ENCODE results near the gene SOX30. TPM values are rescaled to one million over a fixed set of nuclear protein-coding genes. Genes with fewer than 3 reads are reported as not detected.

SOX30 gene

GRCh38 chr5:157581901-157582300 is 70.3 kb downstream of the SOX30 start:
- no peak overlapping the region for H2BK5ac ChIP-seq (ENCODE audit: low read length)
- no CpG with 5 or more reads among the region's 5 CpGs for WGBS, 2 donors (ENCODE audit: extremely low coverage in 2 of 2, insufficient read length in 2 of 2, insufficient replicate concordance in 1 of 2)
- DNase-seq (ENCODE audit: low spot score), result no peak

GRCh38 chr5:157578079-157578780 is 74.0 kb downstream of the SOX30 start:
- Histone ChIP-seq H2BK15ac (ENCODE audit: low read length) (no peak overlapping the region), H2BK12ac (ENCODE audit: low read length) (no peak overlapping the region), H3K18ac (ENCODE audit: low read length) (peak overlapping the region; percentile 78), H2AFZ (ENCODE audit: low read length) (no peak overlapping the region), H3K27ac (replicated peaks; ENCODE audit: low read length) (no peak overlapping the region), H2BK120ac (ENCODE audit: low read depth, low read length) (no peak overlapping the region), H3K14ac (ENCODE audit: low read length) (no peak overlapping the region), H3K4me2 (ENCODE audit: insufficient read depth, low read length, poor library complexity, severe bottlenecking) (no peak overlapping the region), H3K27me3 (ENCODE audit: control insufficient read depth in 3 of 3, insufficient read depth in 3 of 3, low read depth in 1 of 3, low read length in 3 of 3) (peaks cover 0 to 34% (median 0%) of the 10 kb centered on the region in 3 experiments), H4K91ac (ENCODE audit: low read depth, low read length, poor library complexity) (no peak overlapping the region), H3K36me3 (replicated peaks in 1 of 2; ENCODE audit: control insufficient read depth in 2 of 2, insufficient read depth in 2 of 2, low read length in 2 of 2) (no peaks in the 10 kb centered on the region), H3K9ac (ENCODE audit: low read depth, low read length, poor library complexity) (no peak overlapping the region), H3K4me3 (ENCODE audit: low read length in 2 of 2) (peak overlapping the region in 1 of 2 donors; percentile 1), H2BK5ac (ENCODE audit: low read length) (no peak overlapping the region), H3K4ac (ENCODE audit: low read length) (no peak overlapping the region), H3K4me1 (ENCODE audit: control insufficient read depth in 2 of 2, insufficient read depth in 1 of 2, low read depth in 1 of 2, low read length in 2 of 2) (peaks cover 0 to 10% of the 10 kb centered on the region in 2 donors), H2AK5ac (ENCODE audit: low read depth, low read length) (no peak overlapping the region), H4K8ac (ENCODE audit: low read depth, low read length) (no peak overlapping the region), H3K23ac (ENCODE audit: low read depth, low read length, poor library complexity) (no peak overlapping the region), H3K79me1 (ENCODE audit: low read depth, low read length) (peaks cover 5% of the 10 kb centered on the region), H3K9me3 (replicated peaks in 1 of 2; ENCODE audit: control insufficient read depth in 2 of 2, insufficient read depth in 1 of 2, low read depth in 1 of 2, low read length in 2 of 2) (no peaks in the 10 kb centered on the region)
- no CpG with 5 or more reads among the region's 6 CpGs for WGBS, 2 donors (ENCODE audit: extremely low coverage in 2 of 2, insufficient read length in 2 of 2, insufficient replicate concordance in 1 of 2)
- no peak for DNase-seq (ENCODE audit: low spot score)

More at GRCh38 chr5:157581901-157582300, 70.3 kb downstream of the SOX30 start:
- H3K4me3 ChIP-seq (ENCODE audit: low read length in 2 of 2), result no peak overlapping the region
- H2BK15ac ChIP-seq (ENCODE audit: low read length), result no peak overlapping the region
- H2BK12ac ChIP-seq (ENCODE audit: low read length), result no peak overlapping the region
- H3K4me2 ChIP-seq (ENCODE audit: insufficient read depth, low read length, poor library complexity, severe bottlenecking), result no peak overlapping the region
- no peak overlapping the region for H3K4ac ChIP-seq (ENCODE audit: low read length)
- H4K91ac ChIP-seq (ENCODE audit: low read depth, low read length, poor library complexity), result no peak overlapping the region
- no peak overlapping the region for H2BK120ac ChIP-seq (ENCODE audit: low read depth, low read length)
- no peak overlapping the region for H2AK5ac ChIP-seq (ENCODE audit: low read depth, low read length)
- no peak overlapping the region for H3K18ac ChIP-seq (ENCODE audit: low read length)
- H2AFZ ChIP-seq (ENCODE audit: low read length), result no peak overlapping the region
- no peak overlapping the region for H3K23ac ChIP-seq (ENCODE audit: low read depth, low read length, poor library complexity)
- peaks cover 0 to 4% of the 10 kb centered on the region in 2 donors for H3K4me1 ChIP-seq (ENCODE audit: control insufficient read depth in 2 of 2, insufficient read depth in 1 of 2, low read depth in 1 of 2, low read length in 2 of 2)
- no peaks in the 10 kb centered on the region for H3K36me3 ChIP-seq (replicated peaks in 1 of 2; ENCODE audit: control insufficient read depth in 2 of 2, insufficient read depth in 2 of 2, low read length in 2 of 2)
- no peak overlapping the region for H3K9ac ChIP-seq (ENCODE audit: low read depth, low read length, poor library complexity)
- H3K79me1 ChIP-seq (ENCODE audit: low read depth, low read length), result no peaks in the 10 kb centered on the region
- H3K27me3 ChIP-seq (ENCODE audit: control insufficient read depth in 3 of 3, insufficient read depth in 3 of 3, low read depth in 1 of 3, low read length in 3 of 3), result peaks cover 0 to 26% (median 0%) of the 10 kb centered on the region in 3 experiments
- no peak overlapping the region for H3K27ac ChIP-seq (replicated peaks; ENCODE audit: low read length)
- no peak overlapping the region for H3K14ac ChIP-seq (ENCODE audit: low read length)
- H4K8ac ChIP-seq (ENCODE audit: low read depth, low read length), result no peak overlapping the region
- no peaks in the 10 kb centered on the region for H3K9me3 ChIP-seq (replicated peaks in 1 of 2; ENCODE audit: control insufficient read depth in 2 of 2, insufficient read depth in 1 of 2, low read depth in 1 of 2, low read length in 2 of 2)

GRCh38 chr5:157576678-157577077 is 75.6 kb downstream of the SOX30 start:
- H3K14ac ChIP-seq (ENCODE audit: low read length), result no peak overlapping the region
- H2AK5ac ChIP-seq (ENCODE audit: low read depth, low read length), result no peak overlapping the region
- no peak overlapping the region for H3K9ac ChIP-seq (ENCODE audit: low read depth, low read length, poor library complexity)
- H3K4ac ChIP-seq (ENCODE audit: low read length), result no peak overlapping the region
- H3K23ac ChIP-seq (ENCODE audit: low read depth, low read length, poor library complexity), result no peak overlapping the region
- H2BK15ac ChIP-seq (ENCODE audit: low read length), result no peak overlapping the region
- H2BK5ac ChIP-seq (ENCODE audit: low read length), result no peak overlapping the region
- no peak overlapping the region for H3K4me3 ChIP-seq (ENCODE audit: low read length in 2 of 2)
- H3K9me3 ChIP-seq (replicated peaks in 1 of 2; ENCODE audit: control insufficient read depth in 2 of 2, insufficient read depth in 1 of 2, low read depth in 1 of 2, low read length in 2 of 2), result no peaks in the 10 kb centered on the region
- H3K4me1 ChIP-seq (ENCODE audit: control insufficient read depth in 2 of 2, insufficient read depth in 1 of 2, low read depth in 1 of 2, low read length in 2 of 2), result peaks cover 0 to 11% of the 10 kb centered on the region in 2 donors
- H3K27ac ChIP-seq (replicated peaks; ENCODE audit: low read length), result no peak overlapping the region
- peaks cover 0 to 34% (median 0%) of the 10 kb centered on the region in 3 experiments for H3K27me3 ChIP-seq (ENCODE audit: control insufficient read depth in 3 of 3, insufficient read depth in 3 of 3, low read depth in 1 of 3, low read length in 3 of 3)
- DNase-seq (ENCODE audit: low spot score), result no peak
- H4K8ac ChIP-seq (ENCODE audit: low read depth, low read length), result no peak overlapping the region
- peaks cover 5% of the 10 kb centered on the region for H3K79me1 ChIP-seq (ENCODE audit: low read depth, low read length)
- H2AFZ ChIP-seq (ENCODE audit: low read length), result no peak overlapping the region
- H3K18ac ChIP-seq (ENCODE audit: low read length), result no peak overlapping the region
- H2BK12ac ChIP-seq (ENCODE audit: low read length), result no peak overlapping the region
- H3K4me2 ChIP-seq (ENCODE audit: insufficient read depth, low read length, poor library complexity, severe bottlenecking), result no peak overlapping the region
- no peak overlapping the region for H2BK120ac ChIP-seq (ENCODE audit: low read depth, low read length)
- no CpG with 5 or more reads among the region's 4 CpGs for WGBS, 2 donors (ENCODE audit: extremely low coverage in 2 of 2, insufficient read length in 2 of 2, insufficient replicate concordance in 1 of 2)
- H4K91ac ChIP-seq (ENCODE audit: low read depth, low read length, poor library complexity), result no peak overlapping the region
- H3K36me3 ChIP-seq (replicated peaks in 1 of 2; ENCODE audit: control insufficient read depth in 2 of 2, insufficient read depth in 2 of 2, low read length in 2 of 2), result no peaks in the 10 kb centered on the region

Small RNA genes within 50 kb of the gene (small RNA-seq; reads per million reads assigned to genes)
- not detected for gene RNU6-390P (ENCODE audit: insufficient read depth)

All from neuronal stem cell (in vitro differentiated cells).